ENCODE results near the gene CHRNB2.

Gene CHRNB2

GRCh38 chr1:154594811-154595210 is 27.2 kb downstream of the CHRNB2 start:
- CTCF ChIA-PET, result interaction anchor here (0.5 to 0.8 kb wide), 4 partner anchors 10 to 719 kb away, joined by 3 to 6 read pairs (median 4); no protein-coding TSS in a partner anchor
- no peak overlapping the region for H3K27ac ChIP-seq
- POLR2A ChIA-PET (ENCODE audit: low non-redundant PET), result interaction anchor here (0.6 kb wide), 1 partner anchor 178 kb away, joined by 3 read pairs; no protein-coding TSS in a partner anchor
- TF ChIP-seq CTCF (conservative IDR thresholded peaks at IDR 0.05; ENCODE audit: low read depth), result no peak
- DNase-seq (ENCODE audit: low spot score), result no peak

- no peak overlapping the region for H3K27ac ChIP-seq
- ChIA-PET POLR2A (ENCODE audit: low non-redundant PET) (no interaction called here), CTCF (interaction anchor here (0.6 to 0.8 kb wide), 2 partner anchors 185 to 720 kb away, joined by 4 to 5 read pairs; no protein-coding TSS in a partner anchor)
- DNase-seq (ENCODE audit: low spot score), result no peak
- no peak for TF ChIP-seq CTCF (conservative IDR thresholded peaks at IDR 0.05; ENCODE audit: low read depth)
Observed at GRCh38 chr1:154595621-154596020, 28.0 kb downstream of the CHRNB2 start.

- DNase-seq (ENCODE audit: low spot score), result no peak
- TF ChIP-seq CTCF (conservative IDR thresholded peaks at IDR 0.05; ENCODE audit: low read depth), result no peak
- ChIA-PET CTCF (no interaction called here), POLR2A (ENCODE audit: low non-redundant PET) (no interaction called here)
- H3K27ac ChIP-seq, result no peak overlapping the region
Observed at GRCh38 chr1:154598871-154599635, 31.5 kb downstream of the CHRNB2 start.

GRCh38 chr1:154599658-154600057 is 32.1 kb downstream of the CHRNB2 start:
- ChIA-PET CTCF (no interaction called here), POLR2A (ENCODE audit: low non-redundant PET) (no interaction called here)
- no peak overlapping the region for H3K27ac ChIP-seq
- TF ChIP-seq CTCF (conservative IDR thresholded peaks at IDR 0.05; ENCODE audit: low read depth), result no peak
- DNase-seq (ENCODE audit: low spot score), result no peak

GRCh38 chr1:154603317-154603716 is 35.7 kb downstream of the CHRNB2 start:
- H3K27ac ChIP-seq, result no peak overlapping the region
- ChIA-PET CTCF (interaction anchor here (0.6 kb wide), 2 partner anchors 124 to 357 kb away, joined by 3 to 6 read pairs; no protein-coding TSS in a partner anchor), POLR2A (ENCODE audit: low non-redundant PET) (no interaction called here)
- no peak for TF ChIP-seq CTCF (conservative IDR thresholded peaks at IDR 0.05; ENCODE audit: low read depth)
- no peak for DNase-seq (ENCODE audit: low spot score)

GRCh38 chr1:154605534-154605933 is 38.0 kb downstream of the CHRNB2 start:
- TF ChIP-seq CTCF (conservative IDR thresholded peaks at IDR 0.05; ENCODE audit: low read depth), result no peak
- CTCF ChIA-PET, result interaction anchor here (0.6 kb wide), 1 partner anchor 1837 kb away, joined by 3 read pairs; no protein-coding TSS in a partner anchor
- no peak overlapping the region for H3K27ac ChIP-seq
- no peak for DNase-seq (ENCODE audit: low spot score)
- POLR2A ChIA-PET (ENCODE audit: low non-redundant PET), result interaction anchor here (0.6 kb wide), 1 partner anchor 332 kb away, joined by 3 read pairs; no protein-coding TSS in a partner anchor

Data from RWPE1 (cell line).